Measurements from ENCODE around the gene B3GNT9.

DNA sequence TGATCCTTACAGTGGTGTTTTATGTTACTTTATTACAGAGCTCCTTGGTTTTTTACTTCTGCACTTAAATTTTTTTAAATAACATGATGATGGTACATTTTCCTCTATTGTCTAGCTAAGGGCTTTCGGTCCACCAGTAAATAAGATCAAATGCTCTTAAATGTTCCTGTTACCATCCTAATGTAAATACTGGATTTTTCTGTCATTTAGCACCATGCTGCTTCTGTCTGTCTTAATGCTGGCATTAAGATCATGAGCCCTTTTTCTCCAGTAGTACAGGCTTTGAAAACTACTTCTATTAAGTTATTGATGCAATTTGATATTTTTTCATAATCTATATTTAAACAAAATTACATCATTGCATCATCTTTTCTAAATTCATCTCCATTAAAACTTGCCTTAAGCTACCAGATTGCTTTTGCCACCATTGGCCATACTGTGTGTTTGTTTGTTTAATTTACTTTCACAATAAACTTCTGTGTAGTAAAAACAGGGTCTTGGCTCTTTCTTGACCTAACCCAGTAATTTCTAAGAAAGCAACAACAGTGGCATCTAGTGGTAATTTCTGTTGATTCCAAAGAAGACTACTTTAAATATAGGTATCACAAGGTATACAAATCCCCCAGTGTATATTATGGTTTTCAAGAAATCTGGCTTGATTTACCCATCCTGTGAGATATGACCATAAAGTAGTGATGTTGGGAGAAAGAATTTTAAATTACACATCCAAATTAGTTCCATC lies 50.1 kb downstream of the B3GNT9 start:
- TF ChIP-seq ZFX (IDR thresholded peaks at IDR 0.05; ENCODE audit: borderline replicate concordance) (no peak), CTCF (IDR thresholded peaks at IDR 0.05) (peak; percentile 31)

All from 22Rv1 (cell line).